Left hindlimb (tissue), 1 donor: ENCODE data around the gene PYCARD.
"Not testable (repeated sequence)": the region's sequence is repeated elsewhere in the genome, so short reads cannot be mapped to it uniquely, and the experiment has no call there.

ENCODE experiments used
- DNase-seq: peaks from one replicate; pipeline ENCODE4 v3.0.0-alpha.2; 2018

Gene PYCARD

DNA sequence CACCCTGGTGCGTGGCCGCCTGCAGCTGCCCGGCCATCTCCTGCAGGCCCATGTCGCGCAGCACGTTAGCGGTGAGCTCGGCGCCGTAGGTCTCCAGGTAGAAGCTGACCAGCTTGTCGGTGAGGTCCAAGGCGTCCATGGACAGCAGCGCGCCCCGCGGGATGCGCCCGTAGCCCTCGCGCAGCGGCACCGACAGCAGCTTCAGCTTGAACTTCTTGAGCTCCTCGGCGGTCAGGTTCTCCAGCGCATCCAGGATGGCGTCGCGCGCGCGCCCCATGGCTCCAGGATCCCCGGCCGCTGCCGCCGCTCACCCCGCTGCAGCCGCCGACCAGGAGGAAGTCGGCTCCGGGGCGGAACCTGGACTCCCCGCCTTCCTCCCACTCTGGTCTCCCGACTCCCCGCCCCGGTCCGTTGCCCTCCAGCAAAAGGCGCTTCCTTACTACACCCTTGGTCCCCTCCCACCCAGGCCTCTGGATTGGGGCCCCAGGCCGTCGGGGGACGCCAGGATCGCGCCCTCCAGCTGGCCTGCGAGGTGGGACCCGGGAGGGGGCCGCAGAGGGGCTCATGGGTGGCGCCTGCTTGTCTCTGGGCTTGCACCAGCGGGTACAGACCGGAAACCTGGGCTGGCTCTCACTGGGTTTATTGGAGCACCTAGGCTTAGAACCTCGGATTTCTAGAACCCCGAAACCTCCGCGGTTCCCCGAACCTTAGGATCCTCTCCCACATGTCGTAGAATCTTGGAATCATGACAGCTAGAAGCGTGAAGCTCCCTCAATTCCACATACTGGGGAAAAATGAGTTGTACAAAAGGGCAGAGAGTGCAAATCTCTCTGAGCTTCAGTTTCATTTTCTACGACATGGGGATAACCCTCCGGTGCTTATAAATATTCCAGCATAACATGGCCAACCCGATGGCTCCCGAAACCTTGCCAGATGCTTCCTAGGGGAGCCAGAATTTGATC, at the start of gene PYCARD:
Gene PYCARD, minus strand, starts transcription at position 347 of the 962 bp plus-strand sequence. Its CDS starts 70 bp downstream, at position 277.
- DNase-seq, result peak; percentile 60

DNA sequence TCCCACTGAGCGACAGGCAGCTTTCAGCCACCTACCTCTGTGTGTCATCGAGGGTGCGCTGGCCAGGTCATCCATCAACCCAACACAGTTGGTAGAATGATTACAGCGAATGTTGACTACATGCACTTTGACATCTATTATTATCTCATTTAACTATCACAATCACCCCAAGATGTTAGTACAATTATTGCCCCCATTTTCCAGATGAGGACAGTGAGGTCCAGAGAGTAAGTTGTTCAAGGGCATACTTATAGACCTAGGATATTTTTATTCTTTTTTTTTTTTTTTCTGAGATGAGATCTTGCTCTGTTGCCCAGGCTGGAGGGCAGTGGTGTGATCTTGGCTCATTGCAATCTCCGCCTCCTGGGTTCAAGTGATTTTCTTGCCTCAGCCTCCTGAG, 48.9 kb upstream of the PYCARD start:
- DNase-seq, result no peak

DNA sequence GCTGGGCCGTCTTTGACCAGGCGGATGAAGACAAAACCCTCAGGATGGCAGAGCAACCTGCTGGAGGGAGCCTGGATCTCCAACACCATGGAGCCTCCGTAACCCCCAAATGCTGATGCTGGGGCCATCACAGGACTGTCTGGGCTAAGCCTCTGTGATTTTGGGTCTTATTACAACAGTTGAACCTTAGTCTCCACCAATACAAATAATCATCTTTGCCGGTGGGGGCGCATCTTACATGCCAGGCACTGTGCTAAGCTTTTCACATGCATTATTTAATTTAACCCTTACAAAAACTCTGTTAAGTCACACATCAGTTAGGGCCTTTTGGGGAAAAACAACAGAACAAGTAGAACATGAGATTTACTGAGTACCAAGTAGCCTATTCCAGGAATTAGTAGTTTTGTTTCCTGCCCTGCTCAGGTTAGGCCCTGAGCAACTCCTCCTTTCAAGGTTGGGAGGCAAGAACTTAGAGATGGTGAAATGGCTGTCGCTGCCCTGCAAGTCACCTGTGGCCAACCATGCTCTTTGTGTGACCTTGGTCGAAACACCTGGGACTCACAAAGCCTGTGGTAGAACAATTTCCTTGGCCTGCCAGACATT, 48.3 kb upstream of the PYCARD start:
- DNase-seq, result no peak

DNA sequence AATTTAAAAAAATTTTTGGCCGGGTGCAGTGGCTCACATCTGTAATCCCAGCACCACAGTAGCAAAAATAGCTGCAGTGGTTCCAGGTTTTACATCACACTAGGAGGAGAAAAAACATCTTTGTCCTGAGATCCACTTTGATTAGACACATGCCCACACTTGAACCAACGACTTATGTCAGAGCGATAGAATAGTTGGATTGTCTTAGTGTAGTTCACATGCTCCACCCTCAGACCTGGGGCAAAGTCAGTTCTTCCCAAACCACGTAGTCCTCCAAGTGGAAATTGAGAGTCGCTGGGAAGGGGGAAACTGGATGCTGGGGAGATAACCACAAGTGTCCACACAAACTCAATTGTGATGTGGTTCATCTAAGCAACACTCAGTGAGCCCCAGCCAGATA, 45.8 kb upstream of the PYCARD start:
- DNase-seq, result no peak

DNA sequence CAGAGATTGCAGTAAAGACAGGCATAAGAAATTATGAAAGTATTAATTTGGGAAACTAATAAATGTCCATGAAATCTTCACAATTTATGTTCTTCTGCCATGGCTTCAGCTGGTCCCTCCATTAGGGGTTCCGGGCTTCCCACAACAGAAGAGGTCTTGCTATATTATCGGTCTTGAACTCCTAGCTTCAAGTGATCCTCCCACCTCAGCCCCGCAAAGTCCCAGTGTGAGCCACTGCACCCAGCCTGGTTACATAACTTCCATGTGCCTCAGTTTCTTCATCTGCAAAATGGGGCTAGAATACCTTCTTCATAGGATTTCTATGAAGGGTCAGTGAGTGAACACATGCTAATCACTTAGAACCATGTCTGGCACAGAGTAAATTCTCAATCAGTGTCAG, 43.7 kb upstream of the PYCARD start:
- no peak for DNase-seq

DNA sequence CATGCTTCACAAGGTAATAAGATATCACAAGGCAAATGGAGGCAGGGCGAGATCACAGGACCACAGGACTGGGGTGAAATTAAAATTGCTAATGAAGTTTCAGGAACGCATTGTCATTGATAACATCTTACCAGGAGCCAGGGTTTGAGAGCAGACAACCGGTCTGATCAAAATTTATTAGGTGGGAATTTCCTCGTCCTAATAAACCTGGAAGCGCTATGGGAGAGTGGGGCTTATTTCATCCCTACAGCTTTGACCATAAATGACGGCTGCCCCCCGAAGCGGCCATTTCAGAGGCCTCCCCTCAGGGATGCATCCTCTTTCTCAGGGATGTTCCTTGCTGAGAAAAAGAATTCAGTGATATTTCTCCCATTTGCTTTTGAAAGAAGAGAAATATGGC, 43.0 kb upstream of the PYCARD start:
- DNase-seq, result not testable (repeated sequence)

DNA sequence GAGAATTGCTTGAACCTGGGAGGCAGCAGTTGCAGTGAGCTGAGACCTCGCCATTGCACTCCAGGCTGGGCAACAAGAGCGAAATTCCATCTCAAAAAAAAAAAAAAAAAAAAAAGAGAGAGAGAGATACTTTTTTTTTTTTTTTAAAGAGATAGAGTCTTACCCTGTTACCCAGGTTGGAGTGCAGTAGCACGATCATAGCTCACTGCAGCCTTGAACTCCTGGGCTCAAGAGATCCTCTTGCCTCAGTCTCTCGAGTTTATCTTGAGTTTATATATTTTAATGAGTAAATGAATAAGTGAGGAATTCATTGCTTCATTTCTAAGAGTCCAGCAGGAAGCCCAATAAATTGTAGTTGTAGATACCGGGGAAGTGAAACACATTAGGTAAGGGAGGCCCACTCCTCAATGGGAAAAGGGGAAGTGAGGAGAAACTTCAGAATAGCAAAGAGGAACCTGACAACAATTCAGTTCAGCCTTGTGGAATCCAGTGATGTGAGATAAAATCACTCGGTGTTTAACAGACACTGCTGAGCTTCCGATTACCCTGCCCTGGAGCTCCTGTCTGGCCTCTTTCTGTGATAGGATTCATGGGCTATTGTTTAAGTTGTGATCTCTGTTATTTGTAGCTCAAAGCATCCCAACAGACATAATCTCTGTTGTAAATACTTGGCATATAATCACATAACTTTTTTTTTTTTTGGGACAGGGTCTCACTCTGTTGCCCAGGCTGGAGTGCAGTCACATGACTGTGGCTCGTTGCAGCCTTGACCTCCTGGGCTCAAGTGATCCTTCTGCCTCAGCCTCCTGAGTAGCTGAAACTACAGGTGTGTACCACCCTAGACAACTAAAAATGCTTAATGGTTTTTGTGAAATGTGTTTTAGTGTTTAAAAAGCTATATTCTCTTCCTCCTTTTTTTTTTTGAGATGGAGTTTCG, 41.4 kb upstream of the PYCARD start:
- no peak for DNase-seq

DNA sequence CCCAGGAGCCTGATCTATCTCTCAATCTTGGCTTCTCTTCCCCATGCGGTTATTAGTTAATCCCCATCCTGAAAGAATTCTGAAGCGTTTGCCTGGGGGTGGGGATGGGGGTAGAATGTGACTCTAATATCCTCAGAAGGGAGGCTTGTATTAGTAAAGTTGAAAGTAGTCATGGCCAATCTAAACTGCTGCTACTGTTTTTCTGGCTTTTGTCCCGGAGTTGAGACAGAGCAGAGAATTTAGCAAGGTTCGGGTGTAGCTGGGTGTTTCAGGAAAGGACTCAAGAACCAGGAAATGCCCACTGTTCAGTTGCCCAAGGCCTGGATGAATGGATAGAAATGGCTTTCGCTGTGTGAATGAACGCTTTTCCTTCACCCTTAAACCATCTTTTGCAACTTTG, 39.6 kb upstream of the PYCARD start:
- DNase-seq, result no peak

DNA sequence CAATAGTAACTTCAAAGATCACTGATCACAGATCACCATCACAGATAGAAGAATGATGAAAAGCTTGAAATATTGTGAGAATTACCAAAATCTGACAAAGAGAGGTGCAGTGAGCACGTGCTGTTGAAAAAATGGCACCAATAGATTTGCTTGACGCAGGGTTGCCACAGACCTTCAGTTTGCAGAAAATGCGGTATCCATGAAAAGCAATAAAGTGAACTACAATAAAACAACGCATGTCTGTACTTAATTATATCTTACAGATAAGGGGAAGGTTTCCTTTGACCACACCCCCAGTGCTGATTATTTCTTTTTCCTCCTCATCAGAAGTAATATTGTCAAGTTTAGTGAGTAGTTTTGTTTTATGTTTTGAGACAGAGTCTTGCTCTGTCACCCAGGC, 35.5 kb upstream of the PYCARD start:
- no peak for DNase-seq

DNA sequence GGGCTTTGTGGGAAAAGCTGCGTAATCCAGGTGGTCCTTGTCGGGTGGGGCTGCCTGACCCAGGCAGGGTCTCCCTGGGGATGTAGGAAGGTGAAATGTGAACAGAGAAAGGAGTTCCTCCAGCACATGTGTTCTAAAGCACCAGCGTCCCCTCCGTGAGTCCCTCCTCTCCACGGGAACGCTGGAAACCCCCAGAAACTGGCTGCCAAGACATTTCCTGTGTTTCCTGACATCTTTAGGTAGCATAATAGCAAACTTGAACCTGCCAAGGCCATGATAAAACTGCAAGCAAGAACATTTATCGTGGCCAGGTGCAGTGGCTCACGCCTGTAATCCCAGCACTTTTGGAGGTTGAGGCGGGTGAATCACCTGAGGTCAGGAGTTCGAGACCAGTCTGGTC, 26.9 kb upstream of the PYCARD start:
- no peak for DNase-seq

DNA sequence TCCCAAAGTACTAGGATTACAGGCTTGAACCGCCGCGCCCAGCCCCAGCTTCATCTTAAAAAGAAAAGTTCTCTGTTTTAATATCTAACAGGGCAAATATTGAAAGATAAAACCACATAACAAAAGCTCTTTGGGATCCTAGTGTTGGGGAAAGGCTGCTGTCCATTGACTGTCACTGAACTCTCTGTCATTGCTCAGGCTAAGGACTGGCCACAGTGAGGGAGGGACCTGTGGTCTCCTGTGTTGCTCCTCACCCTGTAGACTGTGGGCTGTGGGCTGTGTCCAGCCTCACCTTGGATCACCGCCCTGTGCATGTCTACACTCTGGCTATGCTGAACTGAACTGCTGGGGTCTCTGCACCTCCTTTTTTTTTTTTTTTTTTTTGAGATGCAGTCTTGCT, 25.6 kb upstream of the PYCARD start:
- no peak for DNase-seq

DNA sequence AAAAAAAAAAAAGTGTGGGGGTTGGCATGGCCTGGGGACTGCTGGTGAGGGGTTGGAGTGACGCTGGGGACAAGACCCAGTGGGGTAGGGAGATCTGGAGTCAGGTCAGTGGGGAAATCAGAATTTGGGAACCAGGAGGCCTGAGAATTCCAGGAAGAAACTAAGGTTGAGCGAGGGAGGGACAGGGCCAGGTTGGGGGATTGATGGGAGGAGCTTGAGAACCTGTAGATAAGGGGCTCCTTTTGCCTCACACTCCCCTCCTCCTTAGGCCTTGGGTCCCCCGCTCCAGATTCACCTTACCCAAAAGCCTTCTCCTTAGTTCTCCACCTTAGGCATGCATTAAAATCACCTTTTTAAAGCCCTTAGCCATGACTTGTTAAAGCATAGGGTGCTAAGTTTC, 22.6 kb upstream of the PYCARD start:
- no peak for DNase-seq

DNA sequence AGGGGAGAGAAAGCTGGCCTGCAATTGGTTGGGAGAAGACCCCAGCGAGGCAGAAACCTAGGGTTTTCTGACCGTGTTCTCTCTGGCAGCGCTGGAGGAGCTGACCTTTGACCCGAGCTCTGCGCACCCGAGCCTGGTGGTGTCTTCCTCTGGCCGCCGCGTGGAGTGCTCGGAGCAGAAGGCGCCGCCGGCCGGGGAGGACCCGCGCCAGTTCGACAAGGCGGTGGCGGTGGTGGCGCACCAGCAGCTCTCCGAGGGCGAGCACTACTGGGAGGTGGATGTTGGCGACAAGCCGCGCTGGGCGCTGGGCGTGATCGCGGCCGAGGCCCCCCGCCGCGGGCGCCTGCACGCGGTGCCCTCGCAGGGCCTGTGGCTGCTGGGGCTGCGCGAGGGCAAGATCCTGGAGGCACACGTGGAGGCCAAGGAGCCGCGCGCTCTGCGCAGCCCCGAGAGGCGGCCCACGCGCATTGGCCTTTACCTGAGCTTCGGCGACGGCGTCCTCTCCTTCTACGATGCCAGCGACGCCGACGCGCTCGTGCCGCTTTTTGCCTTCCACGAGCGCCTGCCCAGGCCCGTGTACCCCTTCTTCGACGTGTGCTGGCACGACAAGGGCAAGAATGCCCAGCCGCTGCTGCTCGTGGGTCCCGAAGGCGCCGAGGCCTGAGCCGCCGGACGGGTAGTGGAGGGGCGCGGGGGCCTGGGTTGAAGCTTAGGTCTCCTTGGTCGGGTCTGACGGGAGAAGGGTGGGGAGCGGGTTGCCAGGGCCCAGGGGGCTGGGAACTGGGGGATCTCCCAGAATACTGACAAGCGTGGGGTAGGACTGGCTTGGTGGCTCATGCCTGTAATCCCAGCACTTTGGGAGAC, 21.8 kb upstream of the PYCARD start:
- no peak for DNase-seq

DNA sequence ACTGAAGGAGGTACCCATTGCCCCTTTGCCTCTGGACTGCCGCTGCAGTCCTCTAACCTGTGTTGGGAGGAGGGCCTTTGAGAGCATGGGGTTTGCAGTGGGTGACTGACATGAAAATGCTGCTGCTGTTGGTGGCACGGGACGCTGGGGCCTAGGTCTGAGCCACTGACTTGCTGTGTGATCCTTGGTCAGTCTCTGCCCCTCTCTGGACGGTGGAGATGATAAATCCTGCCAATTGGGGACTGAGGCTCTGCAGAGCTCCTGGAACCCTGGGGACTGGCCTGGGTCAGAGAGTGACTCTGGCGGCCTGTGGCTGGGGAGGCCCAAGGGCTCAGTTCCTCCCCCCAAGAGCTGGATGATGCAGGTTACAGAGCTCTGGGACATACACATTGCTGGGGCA, 20.5 kb upstream of the PYCARD start:
- DNase-seq, result no peak

DNA sequence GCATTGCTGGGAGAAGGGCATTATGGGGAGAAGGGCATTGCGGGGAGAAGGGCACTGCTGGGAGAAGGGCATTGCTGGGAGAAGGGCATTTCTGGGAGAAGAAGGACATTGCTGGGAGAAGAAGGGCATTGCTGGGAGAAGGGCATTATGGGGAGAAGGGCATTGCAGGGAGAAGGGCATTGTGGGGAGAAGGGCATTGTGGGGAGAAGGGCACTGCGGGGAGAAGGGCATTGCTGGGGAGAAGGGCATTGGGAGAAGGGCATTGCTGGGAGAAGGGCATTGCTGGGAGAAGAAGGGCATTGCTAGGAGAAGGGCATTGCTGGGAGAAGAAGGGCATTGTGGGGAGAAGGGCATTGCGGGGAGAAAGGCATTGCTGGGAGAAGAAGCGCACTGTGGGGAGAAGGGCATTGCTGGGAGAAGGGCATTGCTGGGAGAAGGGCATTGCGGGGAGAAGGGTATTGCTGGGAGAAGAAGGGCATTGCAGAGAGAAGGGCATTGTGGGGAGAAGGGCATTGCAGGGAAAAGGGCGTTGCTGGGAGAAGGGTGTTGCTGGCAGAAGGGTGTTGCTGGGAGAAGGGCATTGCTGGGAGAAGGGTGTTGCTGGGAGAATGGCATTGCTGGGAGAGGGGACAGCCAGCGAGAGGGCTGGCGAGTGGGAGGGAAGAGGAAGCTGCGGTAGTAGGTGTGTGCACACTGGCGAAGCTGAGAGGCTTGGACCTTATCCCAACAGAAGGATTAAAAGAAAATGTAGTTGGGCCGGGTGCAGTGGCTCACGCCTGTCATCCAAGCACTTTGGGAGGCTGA, 19.0 kb upstream of the PYCARD start:
- DNase-seq, result no peak

DNA sequence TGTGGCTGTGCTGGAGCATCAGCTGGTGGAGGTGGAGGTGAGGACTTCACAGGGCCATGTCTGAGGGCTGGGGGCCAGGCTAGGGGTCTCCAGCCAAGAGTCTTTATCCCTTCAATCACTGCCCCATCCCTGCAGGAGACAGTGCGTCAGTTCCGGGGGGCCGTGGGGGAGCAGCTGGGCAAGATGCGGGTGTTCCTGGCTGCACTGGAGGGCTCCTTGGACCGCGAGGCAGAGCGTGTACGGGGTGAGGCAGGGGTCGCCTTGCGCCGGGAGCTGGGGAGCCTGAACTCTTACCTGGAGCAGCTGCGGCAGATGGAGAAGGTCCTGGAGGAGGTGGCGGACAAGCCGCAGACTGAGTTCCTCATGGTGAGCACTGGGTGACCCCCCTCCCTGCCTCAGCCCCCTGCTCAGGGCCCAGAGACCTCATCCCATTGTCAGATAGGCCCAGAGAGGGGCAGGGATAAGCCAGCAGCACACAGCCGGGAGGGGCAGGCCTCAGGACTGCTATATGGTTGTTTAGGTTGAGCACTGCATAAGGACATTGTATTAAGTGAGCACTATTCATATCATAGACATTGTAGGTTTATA, 16.7 kb upstream of the PYCARD start:
- no peak for DNase-seq

DNA sequence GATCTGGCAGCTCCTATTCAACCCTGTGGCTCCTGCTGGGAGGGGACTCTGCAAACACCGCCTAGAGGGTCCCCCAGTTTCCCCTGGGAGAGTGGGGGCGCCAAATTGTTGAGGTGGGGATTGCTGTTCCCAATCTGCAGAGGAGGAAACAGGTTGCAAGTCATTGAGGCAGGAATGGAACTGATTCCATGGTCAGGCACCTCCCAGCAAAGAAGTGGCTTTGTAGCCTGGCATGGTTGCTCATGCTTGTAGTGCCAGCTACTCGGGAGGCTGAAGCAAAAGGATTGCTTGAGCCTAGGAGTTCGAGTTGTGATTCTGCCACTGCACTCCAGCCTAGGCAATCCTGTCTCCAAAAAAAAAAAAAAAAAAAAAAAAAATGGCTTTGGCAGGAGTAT, 14.6 kb upstream of the PYCARD start:
- DNase-seq, result no peak

DNA sequence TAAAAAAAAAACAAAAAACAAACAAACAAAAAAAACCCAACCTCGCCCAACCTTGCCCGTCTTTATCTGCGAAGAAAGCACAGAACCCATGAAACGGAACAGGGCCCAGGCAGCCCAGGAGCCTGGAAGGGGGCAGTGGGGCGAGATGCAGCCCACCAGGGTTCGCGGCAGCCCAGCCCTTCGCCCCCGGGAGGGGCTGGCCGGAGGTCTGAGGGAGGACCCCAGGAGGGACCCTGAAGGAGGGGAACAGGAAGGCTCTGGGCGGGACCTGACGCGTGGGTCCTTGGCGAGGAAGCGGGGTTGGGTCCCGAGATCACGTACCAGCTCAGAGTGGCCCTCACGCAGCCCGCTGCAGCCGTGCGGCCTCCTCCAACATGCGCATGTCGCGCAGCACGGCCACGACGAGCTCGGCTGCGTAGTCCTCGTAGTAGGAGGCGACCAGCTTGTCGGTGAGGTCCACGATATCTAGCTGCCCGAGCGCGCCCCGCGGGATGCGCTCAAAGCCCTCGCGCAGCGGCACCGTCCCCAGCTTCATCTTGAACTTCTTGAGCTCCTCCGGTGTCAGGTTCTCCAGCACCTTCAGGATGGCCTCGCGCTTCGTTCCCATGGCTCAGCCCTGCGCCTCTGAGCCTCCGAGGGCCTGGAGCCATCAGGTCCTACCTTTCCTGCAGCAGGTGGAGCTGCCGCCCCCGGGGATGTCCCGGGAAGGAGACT, 14.0 kb upstream of the PYCARD start, which contains the start of gene PYDC1:
Gene PYDC1, minus strand, starts transcription at position 714 of the 714 bp plus-strand sequence. Its CDS starts 107 bp downstream, at position 607.
- no peak for DNase-seq

DNA sequence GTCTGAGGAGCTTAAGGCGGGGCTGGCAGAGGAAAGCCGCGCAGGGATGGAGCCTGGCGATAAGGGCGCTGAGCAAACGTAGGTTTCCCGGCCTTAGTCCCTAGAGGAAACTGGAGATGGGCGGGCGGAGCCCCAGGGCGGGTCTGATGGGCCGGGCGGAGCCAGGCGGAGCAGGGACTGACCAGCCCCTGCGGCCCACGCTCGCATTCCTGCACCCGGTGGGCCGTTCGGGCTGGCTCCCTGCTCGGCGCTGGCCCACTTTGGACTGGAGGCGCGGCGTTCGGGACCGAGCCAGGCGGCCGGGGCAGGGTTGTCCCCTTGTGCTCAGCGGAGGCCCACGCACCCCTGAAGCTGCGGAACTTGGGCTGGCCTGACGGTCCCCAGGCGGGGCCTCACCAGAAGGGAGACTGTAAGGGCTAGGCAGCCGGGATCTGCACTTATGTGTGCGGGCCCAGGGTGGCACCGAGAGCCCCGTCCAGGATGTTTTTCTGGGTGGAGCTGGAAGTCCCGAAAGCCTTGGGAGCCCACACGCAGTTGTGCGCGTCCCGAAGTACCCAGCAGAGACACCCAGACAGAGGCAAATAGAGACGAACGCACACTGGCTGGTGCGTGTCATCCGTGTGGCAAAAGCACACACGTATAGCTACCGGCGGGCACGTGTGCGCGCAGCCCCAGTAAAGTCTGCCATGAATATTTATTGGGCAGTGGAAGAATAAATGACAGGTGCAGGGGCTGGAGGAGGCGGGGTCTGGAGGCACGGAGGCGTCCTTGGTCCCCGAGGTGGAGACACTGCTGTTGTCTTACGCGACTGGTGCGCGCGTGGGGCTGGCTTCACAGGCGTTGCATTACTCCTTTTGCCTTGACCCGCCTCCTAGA, 13.0 kb upstream of the PYCARD start:
- no peak for DNase-seq
